HCT116 (cell line): ENCODE data around the gene CYRIA. TPM values are rescaled to one million over a fixed set of nuclear protein-coding genes. Genes with fewer than 3 reads are reported as not detected.

Experiments used
- ATAC-seq: fragments of 200-7000 bp; cut with Tn5 transposase; 2 replicates; pipeline ENCODE4 v1.9.1; 2020; ENCODE audit warnings: mild to moderate bottlenecking, moderate library complexity
- BruUV-seq: library from RNA; stranded (reverse); fragments of 400-500 nt; replicated peaks from 2 replicates; lab custom pipeline; 2021; lab: Mats Ljungman, UMichigan
- CTCF ChIA-PET: fragments of 300-600 bp; sonication (Branson Sonifier 250); formaldehyde crosslinking; loops from one replicate; lab custom pipeline; 2021; ENCODE audit warnings: antibody characterized with exemption; lab: Charles Lee
- POLR2A ChIA-PET: fragments of 300-600, 350-600 bp; sonication (Branson Sonifier 250); formaldehyde crosslinking; loops from one replicate; lab custom pipeline; 2021; ENCODE audit warnings: antibody characterized with exemption; lab: Charles Lee
- RAD21 ChIA-PET, 2 experiments: fragments of 300-600 bp; sonication (Branson Sonifier 250); formaldehyde crosslinking; loops; one replicate each; lab custom pipeline; 2023; ENCODE audit warnings: low total read pairs in 2 of 2; ENCODE audit not compliant: uncharacterized antibody in 2 of 2, unreplicated experiment in 2 of 2, low non-redundant PET in 1 of 2; lab: Charles Lee
- DNase-seq: peaks from one replicate; pipeline ENCODE4 v3.0.0-alpha.2; 2010; ENCODE audit warnings: low read depth, low spot score
- H2AFZ ChIP-seq: fragments of 200-600 bp; shearing (Covaris generic), sonication (generic); 2 replicates; pipeline ENCODE4 v1.6.1; 2017; ENCODE audit warnings: low read depth, mixed run types, mixed read lengths, antibody characterized with exemption, low read length; ENCODE audit not compliant: poor library complexity, severe bottlenecking
- H3K27ac ChIP-seq: 2 replicates; pipeline ENCODE4 v1.5.1; 2012; ENCODE audit warnings: low read depth, low read length
- H3K27me3 ChIP-seq: fragments of 200-600 bp; sonication (generic); 2 replicates; pipeline ENCODE4 v1.6.1; 2016; ENCODE audit warnings: mixed run types, low read length, mixed read lengths; ENCODE audit not compliant: insufficient read depth
- H3K36me3 ChIP-seq, 2 experiments: fragments of 200-500 bp in 1 of 2; fragments of 200-600 bp in 1 of 2; sonication (Bioruptor generic) in 1 of 2; sonication (generic) in 1 of 2; 2 replicates each; pipeline versions ENCODE4 v1.5.1 to v1.6.1; 2014 to 2016; ENCODE audit warnings: low read length in 2 of 2, inconsistent platforms in 1 of 2, mixed read lengths in 1 of 2, mixed run types in 1 of 2; ENCODE audit not compliant: insufficient read depth in 2 of 2, control insufficient read depth in 1 of 2
- H3K4me1 ChIP-seq, 2 experiments: fragments of 200-600 bp in 1 of 2; sonication (generic) in 1 of 2; 2 replicates each; pipeline versions ENCODE4 v1.5.1 to v1.6.1; 2012 to 2017; ENCODE audit warnings: low read length in 2 of 2, inconsistent platforms in 1 of 2, mild to moderate bottlenecking in 1 of 2, mixed read lengths in 1 of 2, mixed run types in 1 of 2, moderate library complexity in 1 of 2; ENCODE audit not compliant: insufficient read depth in 2 of 2, control insufficient read depth in 1 of 2
- H3K4me2 ChIP-seq: fragments of 200-600 bp; sonication (generic); 2 replicates; pipeline ENCODE4 v1.6.1; 2017; ENCODE audit warnings: mixed run types, low read length, mixed read lengths
- H3K4me3 ChIP-seq, 2 experiments: fragments of 200-600 bp in 1 of 2; sonication (generic) in 1 of 2; replicated peaks in 1 of 2; 2 replicates each; pipeline ENCODE4 v1.5.1; 2011 to 2016; ENCODE audit warnings: low read length in 2 of 2, control low read depth in 1 of 2, low read depth in 1 of 2, mild to moderate bottlenecking in 1 of 2, mixed read lengths in 1 of 2, mixed run types in 1 of 2
- H3K79me2 ChIP-seq: fragments of 200-600 bp; sonication (generic); 2 replicates; pipeline ENCODE4 v1.6.1; 2017; ENCODE audit warnings: mild to moderate bottlenecking, mixed run types, low read length, moderate library complexity, mixed read lengths; ENCODE audit not compliant: insufficient read depth
- H3K9ac ChIP-seq: fragments of 200-600 bp; sonication (generic); 2 replicates; pipeline ENCODE4 v1.6.1; 2016; ENCODE audit warnings: low read length, mixed read lengths
- H3K9me2 ChIP-seq: fragments of 200-600 bp; sonication (generic), shearing (Covaris generic); 2 replicates; pipeline ENCODE4 v1.6.1; 2017; ENCODE audit warnings: mixed run types, mild to moderate bottlenecking, moderate library complexity; ENCODE audit not compliant: insufficient read depth
- H3K9me3 ChIP-seq, 2 experiments: fragments of 200-500 bp in 1 of 2; fragments of 200-600 bp in 1 of 2; sonication (Bioruptor generic) in 1 of 2; sonication (generic) in 1 of 2; 2 replicates each; pipeline ENCODE4 v1.6.1; 2014 to 2017; ENCODE audit warnings: low read length in 2 of 2, mixed read lengths in 2 of 2, inconsistent platforms in 1 of 2, low read depth in 1 of 2, mild to moderate bottlenecking in 1 of 2, mixed run types in 1 of 2, moderate library complexity in 1 of 2; ENCODE audit not compliant: control insufficient read depth in 1 of 2, insufficient read depth in 1 of 2
- H4K20me1 ChIP-seq: fragments of 200-600 bp; sonication (generic), shearing (Covaris generic); 2 replicates; pipeline ENCODE4 v1.6.1; 2017; ENCODE audit warnings: mixed run types, mild to moderate bottlenecking, moderate library complexity; ENCODE audit not compliant: insufficient read depth
- CBX3 ChIP-seq: IDR thresholded peaks from 2 replicates; pipeline ENCODE4 v1.6.1; 2012; ENCODE audit warnings: low read depth
- EGR1 ChIP-seq: IDR thresholded peaks from 2 replicates; pipeline ENCODE4 v1.6.1; 2012; ENCODE audit warnings: low read depth
- ELF1 ChIP-seq: IDR thresholded peaks from 2 replicates; pipeline ENCODE4 v1.6.1; 2012; ENCODE audit warnings: low read depth, borderline replicate concordance
- EZH2 ChIP-seq: fragments of 200-600 bp; sonication (generic); IDR thresholded peaks from 2 replicates; pipeline ENCODE4 v1.6.1; 2017; ENCODE audit warnings: antibody characterized with exemption, mixed run types
- EZH2phosphoT487 ChIP-seq: fragments of 200-600 bp; IDR thresholded peaks from 2 replicates; pipeline ENCODE4 v1.6.1; 2018; ENCODE audit warnings: antibody characterized with exemption, borderline replicate concordance
- JUND ChIP-seq: IDR thresholded peaks from 2 replicates; pipeline ENCODE4 v1.6.1; 2012
- POLR2A ChIP-seq: IDR thresholded peaks from 2 replicates; pipeline ENCODE4 v1.7.0; 2011; ENCODE audit warnings: borderline replicate concordance; ENCODE audit not compliant: insufficient read depth, insufficient read length; ENCODE audit errors: extremely low read depth
- RAD21 ChIP-seq: IDR thresholded peaks from 2 replicates; pipeline ENCODE4 v1.6.1; 2012; ENCODE audit warnings: low read depth, mild to moderate bottlenecking
- REST ChIP-seq: IDR thresholded peaks from 2 replicates; pipeline ENCODE4 v1.6.1; 2012; ENCODE audit warnings: low read depth
- SIN3A ChIP-seq: IDR thresholded peaks from 2 replicates; pipeline ENCODE4 v1.6.1; 2012; ENCODE audit warnings: low read depth
- SRF ChIP-seq: IDR thresholded peaks from 2 replicates; pipeline ENCODE4 v1.6.1; 2012; ENCODE audit warnings: low read depth
- TCF7L2 ChIP-seq: IDR thresholded peaks from 2 replicates; pipeline ENCODE4 v1.7.0; 2011; ENCODE audit warnings: borderline replicate concordance, inconsistent platforms; ENCODE audit not compliant: insufficient read depth, insufficient read length; ENCODE audit errors: extremely low read depth
- YY1 ChIP-seq: IDR thresholded peaks from 2 replicates; pipeline ENCODE4 v1.6.1; 2011; ENCODE audit warnings: low read length, low read depth, moderate library complexity, mild to moderate bottlenecking; ENCODE audit not compliant: insufficient replicate concordance; ENCODE audit errors: extremely low read depth
- ZFX ChIP-seq: fragments of 450-650 bp; IDR thresholded peaks from 2 replicates; pipeline ENCODE4 v1.6.1; 2017
- intact Hi-C: fragments of 100-400 bp; cut with micrococcal nuclease; formaldehyde crosslinking; loops from 2 replicates; pipeline ENCODE4 v1.10.0; 2022
- total RNA-seq: library from RNA; stranded (reverse); gene quantifications from one replicate; pipeline ENCODE4 v1.2.1, GENCODE V29; 2021; ENCODE audit not compliant: unreplicated experiment
- TF ChIP-seq, protein P1 (sequence below): IDR thresholded peaks from 2 replicates; pipeline ENCODE4 v1.6.1; 2012

Gene CYRIA
- total RNA-seq, 1 experiment from 2014 or later = 0.44 TPM

- TF ChIP-seq SIN3A (no peak), POLR2A (no peak), EZH2phosphoT487 (no peak)
- Histone ChIP-seq H3K79me2 (no peaks in the 10 kb centered on the region), H2AFZ (no peak overlapping the region), H3K4me1 (0 out of 4 replicates have a peak, but pooled peaks cover 0 to 3% of the 10 kb centered on the region in 2 experiments), H3K4me2 (peak overlapping the region; percentile 11; the same call in 1 of the 2 replicates), H3K27me3 (peaks cover 7% of the 10 kb centered on the region), H3K9me2 (no peaks in the 10 kb centered on the region), H3K4me3 (no peak overlapping the region), H3K27ac (no peak overlapping the region), H3K9me3 (no peaks in the 10 kb centered on the region), H3K36me3 (no peaks in the 10 kb centered on the region), H4K20me1 (no peaks in the 10 kb centered on the region), H3K9ac (no peak overlapping the region)
- ChIA-PET CTCF (no interaction called here), POLR2A (no interaction called here), RAD21 (no interaction called here)
- no peak for ATAC-seq
- intact Hi-C loops = no loop called here
- DNase-seq = no peak
- BruUV-seq = no TSS peak
These were observed 15.1 kb downstream of the CYRIA start for GRCh38 chr2:16650287-16651249.

GRCh38 chr2:16649353-16650286 is 16.0 kb downstream of the CYRIA start:
- intact Hi-C loops = no loop called here
- H3K9ac ChIP-seq = no peak overlapping the region
- H4K20me1 ChIP-seq = no peaks in the 10 kb centered on the region
- no peak overlapping the region for H3K4me3 ChIP-seq
- no peak overlapping the region for H3K27ac ChIP-seq
- ChIA-PET RAD21 (no interaction called here), POLR2A (no interaction called here), CTCF (no interaction called here)
- no peaks in the 10 kb centered on the region for H3K9me2 ChIP-seq
- 0 out of 4 replicates have a peak, but pooled peaks cover 0 to 3% of the 10 kb centered on the region in 2 experiments for H3K4me1 ChIP-seq
- no TSS peak for BruUV-seq
- H3K9me3 ChIP-seq = no peaks in the 10 kb centered on the region
- no peak overlapping the region for H2AFZ ChIP-seq
- no peaks in the 10 kb centered on the region for H3K79me2 ChIP-seq
- H3K4me2 ChIP-seq = no peak overlapping the region
- DNase-seq (no peak), ATAC-seq (no peak)
- no peaks in the 10 kb centered on the region for H3K36me3 ChIP-seq
- peaks cover 16% of the 10 kb centered on the region for H3K27me3 ChIP-seq
- TF ChIP-seq ELF1 (no peak), EGR1 (no peak), SRF (no peak), JUND (no peak), TCF7L2 (no peak), CBX3 (no peak), ZFX (no peak), REST (no peak), YY1 (no peak), RAD21 (no peak), EZH2 (no peak)
- TF ChIP-seq, protein P1, sequence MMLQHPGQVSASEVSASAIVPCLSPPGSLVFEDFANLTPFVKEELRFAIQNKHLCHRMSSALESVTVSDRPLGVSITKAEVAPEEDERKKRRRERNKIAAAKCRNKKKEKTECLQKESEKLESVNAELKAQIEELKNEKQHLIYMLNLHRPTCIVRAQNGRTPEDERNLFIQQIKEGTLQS = no peak
